OCI-LY7 (cell line): ENCODE measurements around the gene CDK14. TPM values are rescaled to one million over a fixed set of nuclear protein-coding genes. Genes with fewer than 3 reads are reported as not detected.

Source experiments
- BruUV-seq: library from RNA; stranded (reverse); fragments of 400-500 nt; replicated peaks from 2 replicates; lab custom pipeline; 2021; lab: Mats Ljungman, UMichigan
- CTCF ChIA-PET: fragments of 300-600 bp; sonication (Branson Sonifier 250); formaldehyde crosslinking; loops from one replicate; lab custom pipeline; 2022; ENCODE audit warnings: antibody characterized with exemption; ENCODE audit not compliant: unreplicated experiment; lab: Charles Lee
- POLR2A ChIA-PET: fragments of 300-600 bp; sonication (Branson Sonifier 250); formaldehyde crosslinking; loops from one replicate; lab custom pipeline; 2022; ENCODE audit warnings: antibody characterized with exemption; lab: Charles Lee
- DNase-seq: peaks from one replicate; pipeline ENCODE4 v3.0.0-alpha.2; 2015; ENCODE audit warnings: low spot score
- H2AFZ ChIP-seq: fragments of 200-600 bp; sonication (generic), shearing (Covaris generic); 2 replicates; pipeline ENCODE4 v1.6.1; 2014; ENCODE audit warnings: mild to moderate bottlenecking, antibody characterized with exemption, low read length, moderate library complexity
- H3K27ac ChIP-seq: fragments of 200-600 bp; sonication (generic); 2 replicates; pipeline ENCODE4 v1.5.1; 2014; ENCODE audit warnings: mixed run types, low read depth, mild to moderate bottlenecking, moderate library complexity, low read length, inconsistent platforms; ENCODE audit not compliant: poor library complexity, severe bottlenecking
- H3K36me3 ChIP-seq: fragments of 200-600 bp; sonication (generic); 2 replicates; pipeline ENCODE4 v1.6.1; 2014; ENCODE audit warnings: mild to moderate bottlenecking, antibody characterized with exemption, low read length, moderate library complexity, mixed read lengths; ENCODE audit not compliant: insufficient read depth
- H3K4me1 ChIP-seq: fragments of 200-600 bp; sonication (generic); 2 replicates; pipeline ENCODE4 v1.5.1; 2014; ENCODE audit warnings: mild to moderate bottlenecking, low read length; ENCODE audit not compliant: insufficient read depth, poor library complexity, severe bottlenecking
- H3K4me2 ChIP-seq: fragments of 200-600 bp; sonication (generic); 2 replicates; pipeline ENCODE4 v1.6.1; 2014; ENCODE audit warnings: mild to moderate bottlenecking, low read length
- H3K4me3 ChIP-seq: fragments of 200-600 bp; sonication (generic); 2 replicates; pipeline ENCODE4 v1.5.1; 2014; ENCODE audit warnings: mild to moderate bottlenecking, low read depth, low read length; ENCODE audit not compliant: poor library complexity, severe bottlenecking
- H3K79me2 ChIP-seq: fragments of 200-600 bp; sonication (generic); 2 replicates; pipeline ENCODE4 v1.6.1; 2016; ENCODE audit warnings: low read depth, mild to moderate bottlenecking, low read length, moderate library complexity, mixed read lengths; ENCODE audit not compliant: insufficient read depth
- H3K9me2 ChIP-seq: fragments of 200-600 bp; sonication (generic); 2 replicates; pipeline ENCODE4 v1.6.1; 2016; ENCODE audit warnings: mild to moderate bottlenecking, low read length, mixed read lengths; ENCODE audit not compliant: insufficient read depth
- H3K9me3 ChIP-seq: fragments of 200-600 bp; sonication (generic); 2 replicates; pipeline ENCODE4 v1.6.1; 2014; ENCODE audit warnings: mild to moderate bottlenecking, mixed run types, low read length, mixed read lengths
- H4K20me1 ChIP-seq: fragments of 200-600 bp; sonication (generic); 2 replicates; pipeline ENCODE4 v1.6.1; 2014; ENCODE audit warnings: mild to moderate bottlenecking, antibody characterized with exemption, low read length, moderate library complexity, mixed read lengths; ENCODE audit not compliant: insufficient read depth
- EZH2phosphoT487 ChIP-seq: fragments of 200-600 bp; sonication (generic); IDR thresholded peaks from 2 replicates; pipeline ENCODE4 v1.6.1; 2018; ENCODE audit warnings: low read depth, borderline replicate concordance, mild to moderate bottlenecking, mixed run types, antibody characterized with exemption, low read length, moderate library complexity, mixed read lengths
- intact Hi-C: fragments of 100-400 bp; cut with micrococcal nuclease; formaldehyde crosslinking; loops from one replicate; pipeline ENCODE4 v1.10.0; 2022; ENCODE audit not compliant: unreplicated experiment
- total RNA-seq, 2 experiments: library from RNA; depleted of rRNA in 1 of 2; stranded (reverse); fragments of >200 nt in 1 of 2; shearing (Covaris generic) in 1 of 2; gene quantifications; 2 replicates each; pipeline ENCODE4 v1.2.3, GENCODE V29; 2014 to 2022
- TF ChIP-seq, protein P1 (sequence below): fragments of 200-600 bp; sonication (generic); conservative IDR thresholded peaks from 2 replicates; pipeline ENCODE4 v1.5.1; 2014; ENCODE audit warnings: mild to moderate bottlenecking, antibody characterized with exemption, low read length, moderate library complexity, mixed read lengths

The CDK14 gene
- total RNA-seq, 2 experiments from 2014 or later: 90.7 to 111 TPM

DNA sequence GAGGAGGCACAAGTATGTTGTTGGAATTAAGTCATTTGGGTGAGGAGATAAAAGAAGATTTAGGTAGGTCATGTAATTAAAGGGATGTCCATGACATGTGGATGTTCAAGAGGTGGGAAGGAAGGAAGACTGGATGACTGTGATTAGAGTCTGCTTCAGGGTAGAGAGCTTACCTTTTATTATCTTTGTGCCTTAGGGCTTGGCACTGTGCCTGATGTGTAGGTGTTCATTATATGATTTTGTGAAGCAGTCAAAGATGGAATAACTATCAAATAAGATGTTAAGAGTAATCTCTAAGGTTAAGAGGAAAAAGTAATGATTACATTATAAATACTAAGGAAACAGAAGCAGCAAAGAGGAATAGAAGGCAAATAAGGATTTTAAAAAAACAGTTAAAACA, 97.8 kb downstream of the CDK14 start:
- Histone ChIP-seq H2AFZ (no peak overlapping the region), H3K9me3 (no peaks in the 10 kb centered on the region), H3K36me3 (no peaks in the 10 kb centered on the region), H3K4me1 (peaks cover 7% of the 10 kb centered on the region), H3K4me3 (no peak overlapping the region), H4K20me1 (no peaks in the 10 kb centered on the region), H3K9me2 (no peaks in the 10 kb centered on the region), H3K79me2 (no peaks in the 10 kb centered on the region), H3K27ac (no peak overlapping the region), H3K4me2 (no peak overlapping the region)
- no peak for TF ChIP-seq EZH2phosphoT487
- TF ChIP-seq, protein P1, sequence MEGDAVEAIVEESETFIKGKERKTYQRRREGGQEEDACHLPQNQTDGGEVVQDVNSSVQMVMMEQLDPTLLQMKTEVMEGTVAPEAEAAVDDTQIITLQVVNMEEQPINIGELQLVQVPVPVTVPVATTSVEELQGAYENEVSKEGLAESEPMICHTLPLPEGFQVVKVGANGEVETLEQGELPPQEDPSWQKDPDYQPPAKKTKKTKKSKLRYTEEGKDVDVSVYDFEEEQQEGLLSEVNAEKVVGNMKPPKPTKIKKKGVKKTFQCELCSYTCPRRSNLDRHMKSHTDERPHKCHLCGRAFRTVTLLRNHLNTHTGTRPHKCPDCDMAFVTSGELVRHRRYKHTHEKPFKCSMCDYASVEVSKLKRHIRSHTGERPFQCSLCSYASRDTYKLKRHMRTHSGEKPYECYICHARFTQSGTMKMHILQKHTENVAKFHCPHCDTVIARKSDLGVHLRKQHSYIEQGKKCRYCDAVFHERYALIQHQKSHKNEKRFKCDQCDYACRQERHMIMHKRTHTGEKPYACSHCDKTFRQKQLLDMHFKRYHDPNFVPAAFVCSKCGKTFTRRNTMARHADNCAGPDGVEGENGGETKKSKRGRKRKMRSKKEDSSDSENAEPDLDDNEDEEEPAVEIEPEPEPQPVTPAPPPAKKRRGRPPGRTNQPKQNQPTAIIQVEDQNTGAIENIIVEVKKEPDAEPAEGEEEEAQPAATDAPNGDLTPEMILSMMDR: no peak
- ChIA-PET CTCF (interaction anchor here (1.1 kb wide), 1 partner anchor 15 kb away, joined by 4 read pairs; no protein-coding TSS in a partner anchor), POLR2A (interaction anchor here (0.6 to 2.9 kb wide), 3 partner anchors 7 to 15 kb away, joined by 3 to 15 read pairs (median 4); no protein-coding TSS in a partner anchor)
- no peak for DNase-seq
- intact Hi-C loops: no loop called here
- BruUV-seq: no TSS peak

DNA sequence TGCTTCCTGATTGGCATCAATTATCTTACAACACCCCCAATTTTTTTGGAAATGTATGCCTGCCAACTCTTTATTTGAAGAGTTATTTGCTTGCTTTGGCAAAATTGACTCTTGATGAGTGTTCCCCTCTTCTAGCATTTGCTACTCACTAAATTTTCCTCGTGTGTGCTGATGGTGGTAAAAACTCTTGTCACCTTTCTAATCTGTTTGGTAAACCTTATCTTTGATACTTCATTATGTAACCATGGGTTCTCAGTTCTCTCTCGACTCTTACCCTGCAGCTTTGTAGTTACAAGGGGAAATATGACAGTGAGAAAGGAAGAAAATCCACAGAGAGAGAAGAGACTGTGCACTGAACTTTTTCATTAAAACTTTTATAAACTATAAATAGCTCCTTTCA, 102.5 kb downstream of the CDK14 start:
- H3K27ac ChIP-seq: no peak overlapping the region
- H3K9me3 ChIP-seq: no peaks in the 10 kb centered on the region
- no peak for DNase-seq
- ChIA-PET CTCF (no interaction called here), POLR2A (interaction anchor here (0.5 to 1.1 kb wide), 4 partner anchors 17 to 71 kb away, joined by 3 to 11 read pairs (median 4); no protein-coding TSS in a partner anchor)
- TF ChIP-seq EZH2phosphoT487: no peak
- TF ChIP-seq, protein P1: no peak
- no peaks in the 10 kb centered on the region for H4K20me1 ChIP-seq
- no peaks in the 10 kb centered on the region for H3K9me2 ChIP-seq
- BruUV-seq: no TSS peak
- H3K4me3 ChIP-seq: no peak overlapping the region
- H3K4me1 ChIP-seq: no peaks in the 10 kb centered on the region
- no peak overlapping the region for H2AFZ ChIP-seq
- intact Hi-C loops: no loop called here
- H3K79me2 ChIP-seq: no peaks in the 10 kb centered on the region
- no peak overlapping the region for H3K4me2 ChIP-seq
- H3K36me3 ChIP-seq: no peaks in the 10 kb centered on the region

DNA sequence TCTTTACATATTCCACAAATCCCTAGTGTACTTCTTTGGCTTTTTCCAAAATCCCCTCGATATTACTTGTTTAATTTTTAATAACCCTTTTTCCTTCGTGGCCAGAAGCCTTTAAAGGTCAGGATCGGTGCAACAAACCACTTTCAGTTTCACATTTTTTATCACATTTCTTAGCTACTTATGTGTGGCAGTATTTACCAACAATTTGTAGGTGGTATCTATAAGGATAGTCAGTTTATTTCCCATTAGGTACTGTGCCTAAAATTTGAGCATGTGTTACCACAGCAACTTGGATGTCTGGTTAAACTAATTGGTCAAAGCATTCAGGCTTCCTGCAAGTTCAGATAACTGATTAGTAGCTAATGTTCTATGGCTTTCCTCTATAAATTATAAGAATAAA, 104.9 kb downstream of the CDK14 start:
- TF ChIP-seq, protein P1: no peak
- no peak for TF ChIP-seq EZH2phosphoT487
- H3K4me2 ChIP-seq: peak overlapping the region; percentile 74
- peaks cover 10% of the 10 kb centered on the region for H3K4me1 ChIP-seq
- ChIA-PET CTCF (interaction anchor here (1.0 kb wide), 1 partner anchor 336 kb away, joined by 3 read pairs; no protein-coding TSS in a partner anchor), POLR2A (interaction anchor here (0.6 to 2.5 kb wide), 16 partner anchors 9 to 1137 kb away, joined by 3 to 15 read pairs (median 4); no protein-coding TSS in a partner anchor)
- H3K9me2 ChIP-seq: no peaks in the 10 kb centered on the region
- H3K36me3 ChIP-seq: no peaks in the 10 kb centered on the region
- H3K9me3 ChIP-seq: no peaks in the 10 kb centered on the region
- intact Hi-C loops: loop anchor here (10.0 kb wide), 1 partner anchor 134 kb away; no protein-coding TSS in a partner anchor
- H2AFZ ChIP-seq: peak overlapping the region; percentile 97
- no peaks in the 10 kb centered on the region for H4K20me1 ChIP-seq
- no peak for DNase-seq
- BruUV-seq: no TSS peak
- no peak overlapping the region for H3K27ac ChIP-seq
- H3K79me2 ChIP-seq: no peaks in the 10 kb centered on the region
- H3K4me3 ChIP-seq: peak overlapping the region; percentile 61
